GM13977 (cell line): ENCODE measurements around the gene KCNJ1.
A peak's percentile ranks its signal among the peaks of the same experiment; 100 is the strongest.

ENCODE experiments used
- DNase-seq: peaks from one replicate; pipeline ENCODE4 v3.0.0; 2012; ENCODE audit warnings: low spot score
- CTCF ChIP-seq: IDR thresholded peaks from 2 replicates; pipeline ENCODE4 v1.5.1; 2012; ENCODE audit warnings: mild to moderate bottlenecking, control low read depth; ENCODE audit not compliant: insufficient read depth; ENCODE audit errors: extremely low read depth, missing control alignments
- in situ Hi-C: fragments of 300-500 bp; cut with MboI; formaldehyde crosslinking; loops from one replicate; pipeline ENCODE4 v1.12.0; 2022; ENCODE audit warnings: low sequenced_read_pairs, low pct_unique_long_range_greater_than_20kb, mixed read lengths, inconsistent platforms; ENCODE audit not compliant: unreplicated experiment

KCNJ1 gene

GRCh38 chr11:128803449-128804245 lies 63.4 kb downstream of the KCNJ1 start:
- DNase-seq: no peak
- no peak for TF ChIP-seq CTCF
- in situ Hi-C loops: no loop called here

GRCh38 chr11:128803011-128803410 lies 64.1 kb downstream of the KCNJ1 start:
- in situ Hi-C loops: no loop called here
- DNase-seq: no peak
- TF ChIP-seq CTCF: no peak

GRCh38 chr11:128802358-128802981 lies 64.6 kb downstream of the KCNJ1 start:
- DNase-seq: no peak
- TF ChIP-seq CTCF: peak; percentile 21
- in situ Hi-C loops: no loop called here

GRCh38 chr11:128800871-128801417 lies 66.2 kb downstream of the KCNJ1 start:
- DNase-seq: no peak
- in situ Hi-C loops: no loop called here
- no peak for TF ChIP-seq CTCF

GRCh38 chr11:128796270-128796669 lies 70.8 kb downstream of the KCNJ1 start:
- in situ Hi-C loops: no loop called here
- TF ChIP-seq CTCF: no peak
- DNase-seq: peak; percentile 80

- no peak for DNase-seq
- in situ Hi-C loops: no loop called here
- no peak for TF ChIP-seq CTCF
Observed at GRCh38 chr11:128790196-128790595, 76.9 kb downstream of the KCNJ1 start.
